Measurements from ENCODE around the gene DPH3.

The DPH3 gene

DNA sequence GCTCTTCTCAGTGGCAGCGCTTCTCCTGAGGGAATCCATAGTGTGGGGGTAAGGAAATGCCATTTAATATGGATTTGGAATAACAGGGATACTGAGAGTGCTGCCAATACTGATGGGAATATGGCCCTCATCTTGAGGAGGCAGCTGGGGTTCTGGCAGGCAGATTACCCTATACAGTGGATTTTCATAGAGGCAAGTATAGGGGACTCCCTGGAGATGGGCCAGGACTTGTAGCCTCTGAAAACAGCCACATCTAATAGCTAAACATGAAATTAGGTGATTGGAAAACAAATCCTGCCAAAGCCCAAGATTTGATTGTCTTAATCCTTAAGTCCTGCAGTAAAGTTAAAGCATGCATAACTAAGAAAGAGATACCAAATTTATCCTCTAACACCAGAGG, 30.9 kb downstream of the DPH3 start:
- no peak for DNase-seq (ENCODE audit: low read depth)

DNA sequence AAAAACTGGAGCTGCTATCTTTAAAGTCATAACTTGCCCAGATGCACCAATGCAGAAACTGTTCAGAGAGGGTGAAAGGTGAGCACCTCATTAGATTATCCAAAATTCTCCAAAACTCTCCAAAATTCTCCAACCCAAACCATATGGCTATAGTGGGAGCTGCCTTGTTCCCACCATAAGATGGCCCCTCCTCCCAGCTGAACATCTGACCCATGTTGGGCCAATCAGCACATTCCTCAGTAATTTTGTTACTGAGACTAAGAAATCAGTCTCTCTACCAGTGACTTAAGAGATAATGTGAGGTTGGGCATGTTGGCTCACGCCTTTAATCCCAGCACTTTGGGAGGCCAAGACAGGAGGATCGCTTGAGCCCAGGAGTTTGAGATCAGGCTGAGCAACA, 32.8 kb downstream of the DPH3 start:
- DNase-seq (ENCODE audit: low read depth) = no peak

DNA sequence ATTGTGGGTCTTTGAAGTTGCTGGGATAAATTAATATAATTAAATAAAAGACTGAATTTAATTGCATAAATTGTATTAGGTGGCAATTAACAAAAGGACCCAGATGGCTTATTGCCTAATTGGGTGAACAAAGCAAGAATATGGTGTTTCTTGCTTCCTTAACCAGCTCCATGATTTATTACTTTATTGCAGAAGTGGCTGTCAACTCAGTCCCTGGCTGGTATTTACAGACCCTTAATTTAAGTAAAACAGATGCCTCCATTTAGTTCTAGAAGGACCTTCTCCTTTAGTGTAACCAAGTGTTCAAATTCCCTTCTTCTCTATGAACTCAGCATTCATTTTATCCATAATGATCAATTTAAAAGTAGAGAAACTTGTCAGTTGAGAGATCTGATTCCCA, 35.1 kb downstream of the DPH3 start:
- no peak for DNase-seq (ENCODE audit: low read depth)

DNA sequence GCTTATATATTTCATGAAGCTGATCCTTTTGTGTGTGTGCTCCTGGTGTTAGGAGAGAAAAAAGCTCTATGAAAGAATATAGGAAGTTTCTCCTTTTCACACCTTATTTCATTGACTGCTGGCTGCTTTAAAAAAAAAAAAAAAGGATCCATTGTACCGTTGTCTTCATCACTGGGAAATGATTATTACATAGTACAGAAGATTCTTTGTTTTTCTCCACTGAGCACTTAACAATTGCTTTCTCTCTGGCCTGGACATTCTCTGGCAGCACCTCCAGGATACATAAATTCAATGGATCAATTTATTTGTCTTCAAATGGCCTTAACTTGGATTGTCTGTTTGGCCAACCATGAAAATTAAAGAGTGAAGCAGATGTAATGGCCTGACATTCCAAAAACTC, 37.2 kb downstream of the DPH3 start:
- no peak for DNase-seq (ENCODE audit: low read depth)

DNA sequence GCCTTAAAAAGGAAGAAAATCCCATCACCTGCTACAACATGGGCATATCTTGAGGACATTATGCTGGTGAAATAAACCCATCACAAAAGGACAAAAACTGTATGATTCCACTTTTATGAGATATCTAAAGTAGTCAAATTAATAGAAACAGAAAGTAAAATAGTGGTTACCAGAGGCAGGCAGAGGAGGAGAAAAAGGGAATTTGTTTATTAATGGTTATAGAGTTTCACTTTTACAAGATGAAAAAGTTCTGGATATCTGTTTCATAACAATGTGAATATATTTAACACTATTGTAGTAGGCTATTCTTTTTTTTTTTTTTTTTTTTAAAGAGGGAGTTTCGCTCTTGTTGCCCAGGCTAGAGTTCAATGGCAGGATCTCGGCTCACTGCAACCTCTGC, 40.4 kb downstream of the DPH3 start:
- DNase-seq (ENCODE audit: low read depth) = no peak

DNA sequence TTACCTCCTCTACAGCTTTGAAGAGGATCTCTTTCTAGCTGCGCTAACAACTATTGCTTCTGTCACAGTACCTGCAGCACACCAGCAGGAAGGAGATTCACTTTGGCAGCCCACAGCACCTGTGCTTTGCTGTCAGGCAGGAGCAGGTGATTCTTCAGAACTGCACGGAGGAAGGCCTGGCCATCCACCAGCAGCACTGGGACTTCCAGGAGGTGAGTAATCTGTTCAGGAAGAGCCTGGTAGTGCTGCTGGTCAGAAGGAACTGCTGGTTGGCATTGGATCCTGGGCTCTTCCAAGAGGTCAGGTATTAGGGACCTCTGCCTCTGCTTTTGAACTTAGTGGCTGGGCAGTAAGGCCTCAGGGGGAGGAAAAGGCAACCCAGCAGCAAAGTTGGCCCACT, 42.2 kb downstream of the DPH3 start:
- no peak for DNase-seq (ENCODE audit: low read depth)

DNA sequence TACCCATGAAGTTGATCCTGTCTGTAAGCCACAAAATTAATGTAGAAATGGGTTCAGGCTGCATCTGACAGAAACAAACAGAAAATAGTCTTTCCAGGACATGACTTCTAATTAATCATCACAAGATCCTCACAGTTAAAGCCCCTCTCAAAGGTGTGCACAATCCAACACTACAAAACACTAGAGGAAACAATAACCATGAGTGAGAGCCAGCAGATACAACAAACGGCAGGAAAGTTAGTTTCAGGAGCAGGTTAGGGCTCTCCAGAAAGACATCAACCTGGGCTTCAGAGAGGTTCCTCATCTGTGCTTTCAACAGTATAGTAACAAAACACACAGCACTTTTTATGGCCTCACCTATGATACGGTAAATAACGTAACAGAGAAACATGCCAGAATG, 42.8 kb downstream of the DPH3 start:
- no peak for DNase-seq (ENCODE audit: low read depth)

DNA sequence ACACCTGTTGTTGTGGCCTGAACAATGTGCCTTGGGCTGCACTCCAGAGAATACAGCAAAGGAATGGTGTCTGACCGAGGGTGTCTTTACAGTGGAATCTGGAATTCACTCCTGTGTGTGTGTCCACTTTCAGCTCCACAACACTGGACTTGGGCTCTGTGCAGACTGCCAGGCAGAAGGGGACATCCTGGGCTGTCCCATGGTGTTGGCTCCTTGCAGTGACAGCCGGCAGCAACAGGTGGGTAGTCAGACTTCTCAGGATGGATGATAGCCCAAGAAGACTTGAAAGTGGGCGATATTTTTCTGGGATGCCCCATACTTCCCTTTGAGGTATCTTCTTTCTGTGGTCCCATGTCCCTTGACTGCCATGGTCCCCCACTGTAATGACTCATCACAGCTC, 45.0 kb downstream of the DPH3 start:
- no peak for DNase-seq (ENCODE audit: low read depth)

DNA sequence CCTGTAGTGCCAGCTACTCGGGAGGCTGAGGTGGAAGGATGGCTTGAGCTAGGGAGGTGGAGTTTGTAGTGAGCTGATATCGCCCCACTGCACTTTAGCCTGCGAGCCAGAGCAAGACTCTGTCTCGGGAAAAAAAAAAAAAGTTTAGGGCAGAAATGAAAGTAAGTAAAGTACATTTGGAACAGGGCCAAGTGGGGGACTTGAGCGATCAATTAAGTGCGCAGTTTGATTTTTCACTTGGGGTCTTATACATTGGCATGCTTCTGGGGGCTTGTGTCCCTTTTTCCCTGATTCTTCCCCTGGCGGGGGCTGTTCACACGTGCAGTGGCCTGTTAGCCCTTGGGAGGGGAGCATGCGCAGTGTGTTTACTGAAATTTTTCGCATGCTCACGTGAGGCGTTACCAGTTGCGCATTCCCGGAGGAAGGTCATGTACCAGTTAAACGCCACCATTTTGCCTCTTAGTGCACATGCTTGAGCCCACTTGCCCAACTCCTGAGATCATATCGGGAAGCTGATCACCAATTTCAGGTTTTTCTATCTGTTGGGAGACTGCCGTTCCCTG, 48.3 kb downstream of the DPH3 start:
- no peak for DNase-seq (ENCODE audit: low read depth)

DNA sequence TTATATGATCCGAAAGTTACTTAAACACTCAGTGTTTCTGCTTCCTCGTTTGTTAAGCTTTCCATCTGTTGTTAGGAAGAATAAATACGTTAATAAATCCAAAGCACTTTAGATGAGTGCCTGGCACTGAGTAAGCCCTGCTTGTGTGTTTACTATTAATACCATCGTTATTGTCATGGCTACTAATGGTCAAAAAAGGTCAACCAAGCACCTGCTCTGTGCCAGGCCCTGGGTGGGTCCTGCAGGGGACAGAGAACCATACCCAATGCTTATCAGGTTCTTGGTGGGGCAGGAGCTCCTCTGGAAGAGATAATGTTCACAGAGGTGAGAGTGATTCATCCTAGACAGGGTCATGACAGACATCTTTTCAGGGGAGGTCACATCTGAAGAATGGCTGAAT, 50.4 kb downstream of the DPH3 start:
- DNase-seq (ENCODE audit: low read depth) = no peak

DNA sequence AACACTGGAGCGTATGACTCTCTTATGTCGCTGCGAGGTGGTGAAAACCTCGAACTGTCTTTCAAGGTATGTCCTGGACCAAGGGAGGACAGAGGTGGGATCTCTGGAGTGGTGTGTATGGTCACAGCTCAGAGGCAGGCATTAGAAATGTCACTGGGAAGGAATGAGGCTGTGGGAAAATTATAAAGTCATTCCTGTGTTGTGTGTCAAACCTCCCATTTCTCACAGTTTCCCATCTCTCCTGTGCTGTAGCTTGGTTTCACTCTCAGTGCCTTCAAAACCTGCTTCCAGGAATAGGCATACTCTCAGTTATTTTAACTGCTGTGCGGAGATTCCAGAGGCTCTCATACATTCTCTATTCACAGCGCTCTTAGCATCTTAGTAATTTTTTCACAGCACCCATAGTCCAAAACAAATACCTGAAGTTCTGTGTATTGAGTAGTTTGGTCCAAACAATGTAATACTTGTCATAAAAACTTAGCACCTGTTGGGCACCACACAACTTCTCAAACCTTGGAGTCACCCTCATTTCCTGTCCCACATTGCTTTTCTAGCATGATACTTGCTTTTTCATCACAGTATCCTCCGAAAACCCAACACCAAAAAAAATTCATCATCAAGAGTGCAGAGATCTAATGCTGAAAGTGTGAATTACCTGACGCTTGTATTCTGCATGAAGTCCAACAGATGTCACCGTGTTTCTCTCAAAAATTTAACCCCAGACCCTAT, 53.4 kb downstream of the DPH3 start:
- DNase-seq (ENCODE audit: low read depth) = no peak

Measured in fibroblast of the conjunctiva (primary cell).